Left renal cortex interstitium (tissue), 4 donors: ENCODE results near the gene RGS7BP. TPM values are rescaled to one million over a fixed set of nuclear protein-coding genes. Genes with fewer than 3 reads are reported as not detected.
A peak's percentile ranks its signal among the peaks of the same experiment; 100 is the strongest.
"Not testable (repeated sequence)": the region's sequence is repeated elsewhere in the genome, so short reads cannot be mapped to it uniquely, and the experiment has no call there.

ENCODE experiments used
- DNase-seq, 4 donors: peaks; one replicate each; pipeline ENCODE4 v3.0.0-alpha.2; 2013; ENCODE audit warnings: low read depth in 4 of 4, low spot score in 2 of 4, missing footprints in 1 of 4
- polyA plus RNA-seq, 4 donors: library from polyadenylated mRNA; unstranded; fragments of 120-200 nt; gene quantifications; one replicate each; pipeline ENCODE4 v1.2.1, GENCODE V29; 2013; ENCODE audit not compliant: insufficient read length in 4 of 4

Gene RGS7BP
- polyA plus RNA-seq, 4 donors = 6.1 to 9.0 (median 7.5) TPM

DNA sequence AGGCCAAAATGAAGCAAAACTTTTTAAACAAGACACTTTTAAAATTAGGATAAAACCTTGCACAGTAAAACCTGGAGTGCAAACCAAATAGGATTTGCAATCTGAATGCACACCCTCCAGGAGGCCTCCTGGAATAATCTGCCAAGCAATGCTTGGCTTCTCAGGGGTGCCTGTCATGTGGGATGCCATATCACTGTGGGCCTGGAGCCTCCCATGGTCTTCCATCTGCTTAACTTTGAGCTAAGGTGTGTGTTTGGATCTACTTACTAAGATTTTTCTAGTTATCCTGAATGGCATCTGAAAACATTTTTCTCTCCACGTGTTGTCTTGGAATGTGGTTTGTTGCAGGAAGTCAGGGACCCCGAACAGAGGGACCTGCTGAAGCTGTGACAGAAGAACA lies 52.1 kb downstream of the RGS7BP start:
- DNase-seq = no peak

DNA sequence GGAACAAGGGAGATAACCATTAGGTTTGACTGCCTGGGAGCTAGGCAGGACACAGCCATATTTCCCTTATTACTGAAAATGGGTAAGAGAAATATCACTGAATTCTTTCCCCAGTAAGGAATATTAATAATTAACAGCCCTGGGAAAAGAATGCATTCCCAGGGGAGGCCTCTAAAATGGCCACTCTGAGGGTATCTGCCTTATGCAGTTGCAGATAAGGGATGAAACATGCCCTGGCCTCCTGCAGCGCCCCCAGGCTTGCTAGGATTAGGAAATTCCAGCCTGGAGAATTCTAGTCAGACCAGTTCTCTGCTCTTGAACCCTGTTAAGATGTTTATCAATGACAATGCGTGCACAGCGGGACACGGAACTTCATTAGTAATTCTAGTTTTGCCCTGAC lies 52.8 kb downstream of the RGS7BP start:
- DNase-seq = not testable (repeated sequence)

DNA sequence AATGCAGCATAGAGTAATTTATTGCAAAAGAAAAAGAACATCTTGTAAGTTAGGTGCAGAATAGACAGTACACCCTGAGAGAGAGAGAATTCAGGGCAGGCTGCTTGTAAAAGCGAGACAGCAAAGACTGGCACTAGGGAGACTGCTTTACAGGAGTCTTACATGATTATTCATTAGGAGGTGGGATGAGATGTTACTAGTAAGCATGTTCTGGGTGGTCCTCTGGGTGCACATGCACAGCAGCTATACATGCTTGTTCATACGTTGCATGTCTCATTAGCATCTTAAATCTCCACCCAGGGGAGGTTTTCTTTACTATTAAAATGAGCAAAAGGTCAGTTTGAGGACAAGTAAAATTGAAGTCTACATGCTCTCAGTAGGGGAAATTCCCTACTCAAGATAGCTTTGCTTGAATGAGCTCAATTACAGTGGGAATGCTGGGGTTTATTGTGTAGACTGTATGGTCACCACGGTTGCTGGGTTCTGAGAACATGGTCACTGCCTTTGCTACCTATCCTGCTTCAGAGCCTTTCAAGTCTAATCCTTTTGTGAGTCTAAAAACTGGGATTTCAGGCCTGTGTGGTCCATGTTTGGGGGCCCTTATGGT lies 60.6 kb downstream of the RGS7BP start:
- peak in 2 of 4 donors; percentile 21 to 41 for DNase-seq

DNA sequence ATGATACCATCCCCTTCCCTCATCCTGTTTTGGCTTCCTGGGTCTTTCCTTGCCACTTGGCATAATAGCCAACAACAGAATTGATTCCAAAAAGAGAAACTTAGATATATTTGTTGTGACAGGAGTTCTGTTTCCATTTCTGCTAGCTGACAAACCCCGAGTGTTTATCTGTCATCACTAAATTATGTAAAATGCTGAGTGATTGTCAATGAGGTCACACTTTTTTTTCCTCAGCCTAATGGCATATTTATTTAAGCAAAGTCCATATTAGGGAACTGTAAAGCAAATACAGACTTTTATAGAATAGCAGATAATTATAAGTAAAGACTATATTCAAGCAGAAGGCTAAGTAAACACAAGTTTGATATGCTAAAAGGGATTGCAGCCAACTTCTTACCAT lies 64.0 kb downstream of the RGS7BP start:
- DNase-seq = no peak

DNA sequence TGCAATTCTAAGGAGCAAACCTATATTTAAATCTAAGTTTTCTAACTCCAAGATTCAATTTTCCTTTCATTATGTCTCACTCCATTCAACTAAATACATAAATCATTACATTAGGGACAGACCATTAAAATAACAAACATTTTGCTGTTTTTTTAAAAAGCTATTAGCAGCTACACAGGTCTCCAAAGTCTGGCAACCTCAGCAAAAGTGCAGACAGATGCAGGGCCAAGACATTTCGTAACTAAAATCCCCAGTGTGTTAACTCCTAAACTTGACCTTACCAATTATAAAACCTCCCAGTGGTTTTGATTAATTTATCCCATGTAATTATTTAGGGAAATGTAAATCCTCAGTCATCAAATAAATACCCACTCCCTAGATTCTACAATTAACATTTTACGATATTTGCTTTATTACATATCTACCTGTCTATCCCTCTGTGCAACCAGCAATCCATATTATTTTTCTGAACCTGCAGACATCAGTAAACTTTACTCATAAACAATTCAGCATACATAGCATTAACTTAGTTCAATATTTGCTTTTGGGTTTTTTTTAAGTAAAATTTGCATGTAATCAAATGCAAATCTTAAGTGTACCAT lies 64.7 kb downstream of the RGS7BP start:
- DNase-seq = no peak

DNA sequence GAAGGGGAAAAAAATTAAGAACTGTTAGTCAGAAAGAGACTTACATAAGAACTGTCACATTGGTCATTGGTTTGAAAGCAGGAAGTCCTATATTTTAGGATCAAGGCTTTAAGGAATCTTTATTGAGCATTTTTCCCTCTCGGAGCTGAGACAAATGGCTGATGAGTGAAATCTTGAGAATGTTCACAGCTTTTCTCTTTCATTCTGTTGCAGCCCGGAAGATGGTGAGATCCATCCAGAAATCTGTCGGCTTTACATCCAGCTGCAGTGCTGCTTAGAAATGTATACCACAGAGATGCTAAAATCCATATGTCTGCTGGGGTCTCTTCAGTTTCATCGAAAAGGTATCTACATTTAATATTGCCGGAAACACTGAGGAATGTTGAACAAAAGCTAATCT lies 69.7 kb downstream of the RGS7BP start:
- no peak for DNase-seq

DNA sequence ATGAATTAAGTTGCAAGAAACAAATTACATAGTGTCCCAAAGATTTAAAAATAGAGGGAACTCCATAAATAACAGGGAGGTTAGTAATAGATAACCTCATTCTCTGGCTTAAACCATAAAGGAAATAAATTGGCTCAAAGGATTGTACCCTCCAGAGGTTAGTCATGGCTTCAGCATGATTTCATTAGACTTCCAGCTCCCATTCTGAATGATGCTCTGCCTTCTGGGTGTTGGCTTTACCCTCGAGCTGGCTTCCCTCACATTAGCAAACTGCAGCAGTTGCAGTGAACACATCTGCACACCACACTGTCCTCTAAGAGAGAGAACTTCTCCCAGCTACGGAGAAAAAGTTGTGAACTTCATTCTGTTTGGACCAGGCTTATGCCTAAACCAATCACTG lies 70.4 kb downstream of the RGS7BP start:
- no peak for DNase-seq

DNA sequence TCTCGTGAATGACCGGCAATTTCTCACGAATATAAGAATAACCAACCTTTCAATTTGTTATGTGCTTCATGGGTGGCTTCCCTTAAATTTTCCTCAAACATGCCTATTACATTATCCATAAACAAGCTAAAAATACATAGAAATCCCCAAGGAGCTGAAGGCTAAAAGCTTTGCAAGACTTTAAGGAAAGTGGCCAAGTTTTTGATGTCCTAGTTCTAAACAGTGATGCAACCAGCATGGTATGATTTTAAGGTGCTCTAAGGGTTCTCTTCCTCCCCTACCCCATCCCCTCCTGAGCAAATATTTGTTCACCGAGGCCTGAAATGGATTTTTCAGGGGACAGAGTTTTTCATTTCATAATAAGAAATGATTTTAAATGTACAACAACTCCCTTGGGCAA lies 79.8 kb downstream of the RGS7BP start:
- no peak for DNase-seq

DNA sequence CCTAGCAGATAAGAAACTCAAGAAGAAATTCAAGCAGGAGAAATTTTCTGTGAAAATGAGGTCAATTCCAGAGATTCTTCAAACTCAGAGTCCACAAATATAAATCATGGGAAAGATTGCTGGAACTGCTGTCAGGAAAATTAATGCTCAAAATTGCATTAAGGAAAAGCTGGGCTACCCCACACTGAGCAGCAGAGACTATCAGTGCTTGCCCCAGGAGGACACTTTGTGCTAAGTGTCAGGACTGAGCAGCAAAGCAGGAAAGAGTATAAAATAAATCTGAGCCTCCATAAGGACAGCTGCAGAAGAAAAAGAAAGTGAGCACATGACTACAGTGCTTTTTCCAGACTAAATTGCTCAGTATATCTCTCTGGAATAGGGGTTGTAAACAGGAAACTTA lies 81.6 kb downstream of the RGS7BP start:
- DNase-seq = no peak

DNA sequence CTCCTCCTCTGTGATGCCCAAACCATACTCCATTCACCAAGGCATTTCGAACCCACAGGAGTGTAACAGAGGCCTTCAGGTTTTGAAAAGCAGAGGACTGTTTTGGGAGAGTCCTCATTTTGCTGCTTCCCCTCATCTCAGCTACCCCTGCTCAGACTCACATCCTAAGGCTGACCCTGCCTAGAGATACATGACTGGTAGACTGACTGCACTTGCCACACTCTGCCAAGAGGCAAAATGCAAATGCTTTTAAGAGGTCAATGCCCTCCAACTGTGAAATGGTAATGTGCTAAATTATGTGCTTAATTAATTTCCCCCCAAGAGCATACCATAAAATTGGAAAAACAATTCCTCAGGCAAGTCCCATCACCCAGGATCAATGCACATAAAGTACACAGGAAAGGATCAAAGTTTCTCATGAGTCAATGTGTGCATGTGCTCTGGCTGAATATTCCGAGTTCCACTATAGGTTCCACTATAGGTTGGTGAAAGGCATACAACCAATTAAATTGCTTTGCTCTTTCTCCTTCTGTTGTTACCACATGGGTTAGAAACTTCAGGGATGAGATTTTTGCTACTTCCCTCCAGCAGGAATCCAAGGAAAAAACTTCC lies 87.0 kb downstream of the RGS7BP start:
- DNase-seq = no peak

DNA sequence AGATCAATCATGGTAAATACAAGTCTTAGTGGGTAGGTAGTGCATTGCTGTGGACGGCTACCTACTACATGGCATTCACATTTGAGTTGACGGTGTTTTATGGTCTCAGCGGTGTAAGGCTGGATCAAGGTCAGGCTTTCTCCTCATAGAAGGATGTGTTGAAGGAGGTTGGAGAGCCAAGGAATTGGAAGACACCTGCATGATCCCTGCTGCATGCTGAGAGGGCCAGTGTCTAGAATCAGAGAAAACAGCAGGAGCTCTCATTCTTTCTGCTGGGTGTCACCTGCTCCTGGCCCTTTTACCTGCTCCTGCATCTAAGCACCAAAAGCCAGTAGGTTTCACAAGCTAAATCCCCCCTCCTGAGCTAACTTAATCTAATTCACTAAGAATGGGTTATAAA lies 88.2 kb downstream of the RGS7BP start:
- DNase-seq = no peak

DNA sequence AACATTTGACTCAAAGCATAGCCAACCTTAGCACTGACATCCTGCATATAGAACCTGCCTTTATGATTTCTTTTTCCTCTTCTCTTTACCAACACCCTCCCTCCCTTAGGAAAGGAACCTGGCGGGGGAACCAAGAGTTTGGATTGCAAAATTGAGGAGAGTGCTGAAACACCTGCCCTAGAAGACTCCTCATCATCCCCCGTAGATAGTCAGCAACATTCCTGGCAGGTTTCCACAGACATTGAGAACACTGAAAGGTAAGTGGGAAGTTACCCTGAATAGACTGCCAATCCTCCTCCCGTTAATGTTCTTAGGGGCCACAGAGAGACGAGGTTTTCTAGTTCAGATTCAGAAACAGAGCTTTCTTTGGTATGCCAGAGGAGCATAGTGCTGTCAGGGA lies 88.8 kb downstream of the RGS7BP start:
- DNase-seq = no peak

DNA sequence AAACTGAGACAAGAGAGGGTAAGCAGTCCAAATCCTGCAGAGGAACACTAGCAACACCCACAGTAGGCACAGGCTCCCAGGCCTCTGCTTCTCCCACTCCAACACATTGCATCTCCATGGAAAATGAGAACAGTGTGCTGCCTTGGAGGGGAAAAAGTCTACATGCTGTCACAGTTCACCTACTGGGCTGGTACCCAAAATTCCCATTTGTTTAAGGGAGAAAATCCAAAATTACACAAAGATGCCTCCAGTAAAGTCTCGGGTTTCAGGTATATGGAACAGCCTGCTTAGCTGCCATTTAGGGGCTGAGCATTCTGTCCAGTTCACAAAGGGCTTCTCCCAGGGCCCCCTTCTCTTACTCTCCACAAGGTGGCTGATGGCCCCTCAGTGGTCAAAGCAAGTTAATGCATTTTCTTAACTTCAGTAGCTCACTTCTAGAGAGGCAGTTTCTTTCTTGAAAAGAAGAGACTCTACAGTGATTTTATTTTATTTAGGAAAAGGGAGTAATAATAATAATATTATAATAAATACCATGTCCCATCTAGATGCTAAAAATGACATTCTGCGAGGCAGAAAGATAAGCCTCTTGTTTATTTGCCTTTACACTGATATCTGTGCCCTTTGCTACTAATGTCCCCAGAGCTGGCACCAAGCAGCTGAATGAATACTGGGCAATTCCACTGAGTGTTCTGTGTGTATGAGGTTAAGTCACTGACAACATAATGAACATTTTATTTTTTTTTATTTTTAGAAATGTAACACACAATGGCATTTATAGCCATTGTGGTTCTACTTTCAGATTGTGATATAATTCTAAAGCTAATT lies 89.4 kb downstream of the RGS7BP start:
- DNase-seq = no peak

DNA sequence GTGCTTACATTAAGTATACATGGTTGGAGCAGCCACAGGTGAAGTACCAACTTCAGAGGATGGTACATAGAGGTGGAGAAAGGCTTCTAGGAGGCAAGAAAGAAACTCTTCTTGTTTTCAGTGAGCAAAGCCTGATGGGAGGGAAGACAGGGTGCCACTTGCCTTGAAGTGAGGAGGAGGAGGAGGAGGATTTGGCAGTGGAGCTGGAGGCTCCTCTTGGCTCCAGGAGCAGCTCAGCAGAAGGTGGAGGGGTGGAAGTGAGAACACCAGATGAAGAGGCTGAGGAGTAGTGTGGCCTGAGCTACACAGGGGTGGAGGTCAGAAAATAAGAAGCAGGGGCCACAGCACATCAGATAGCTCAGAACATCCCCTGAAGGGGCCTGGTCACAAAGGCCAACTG lies 93.4 kb downstream of the RGS7BP start:
- DNase-seq = no peak

DNA sequence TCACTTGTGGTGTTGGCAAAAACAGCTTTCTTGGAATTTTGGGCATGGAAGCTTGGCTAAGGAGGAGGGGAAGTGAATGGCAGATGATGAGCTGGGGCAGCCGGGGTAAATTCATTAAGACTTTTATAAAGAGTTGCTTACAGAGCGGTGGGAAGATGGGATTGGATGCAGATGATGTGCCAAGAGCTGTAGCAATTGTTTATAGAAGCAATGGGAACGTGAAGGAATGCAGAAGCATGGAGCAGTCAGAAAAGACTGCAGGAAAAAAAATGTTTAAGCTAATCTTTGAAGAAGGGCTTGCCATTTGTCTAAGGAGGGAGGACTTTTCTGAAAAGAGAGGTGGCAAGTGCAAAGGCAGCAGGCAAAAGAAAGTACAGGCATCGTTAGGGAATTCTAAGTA lies 97.9 kb downstream of the RGS7BP start:
- no peak for DNase-seq

DNA sequence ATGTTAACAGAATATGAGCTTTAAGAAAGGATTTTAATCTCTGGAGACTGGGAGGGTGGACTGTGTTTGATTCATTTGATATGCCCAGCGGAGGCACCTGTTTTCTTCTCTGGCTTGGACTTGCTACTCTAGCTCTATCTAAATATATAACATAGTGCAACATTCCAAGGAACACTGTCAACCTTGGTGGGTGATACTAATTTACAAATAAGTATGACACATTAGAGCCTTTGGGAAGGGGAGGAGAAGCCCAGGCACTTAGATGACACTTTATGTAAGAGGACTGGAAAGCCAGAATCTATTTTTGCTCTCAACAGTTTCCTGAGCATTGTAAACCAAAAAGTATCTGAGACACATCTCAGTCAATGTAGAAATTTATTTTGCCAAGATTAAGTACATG lies 101.1 kb downstream of the RGS7BP start:
- no peak for DNase-seq

DNA sequence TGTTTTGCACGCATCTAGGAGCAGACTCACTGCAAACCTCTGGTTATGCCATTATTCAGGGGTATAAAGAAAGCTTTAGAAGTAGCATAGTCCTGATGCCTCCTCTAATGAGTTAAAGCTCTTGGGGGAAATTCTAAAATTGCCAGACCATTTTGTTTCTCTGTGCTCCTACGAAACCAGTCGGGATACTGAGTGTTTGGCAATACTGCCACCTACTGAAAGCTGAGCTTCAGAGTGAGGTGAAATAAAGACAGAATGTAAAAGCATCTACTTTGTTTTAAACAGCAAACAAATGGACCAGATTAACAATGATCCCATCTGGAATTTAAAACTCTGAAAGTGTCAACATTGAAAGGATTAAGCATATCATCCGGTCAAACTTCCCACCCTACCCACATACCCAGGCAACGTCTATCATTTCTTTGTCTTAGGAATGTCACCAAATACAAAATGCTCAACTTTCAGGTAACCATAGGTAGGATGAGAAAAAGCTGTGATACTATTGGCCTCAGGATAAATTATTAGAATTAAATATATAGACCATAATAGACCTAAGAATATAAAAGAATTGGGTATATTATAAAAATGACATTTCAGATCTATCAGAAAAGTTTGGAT lies 106.6 kb downstream of the RGS7BP start:
- peak in 2 of 4 donors; percentile 40 to 73 for DNase-seq

DNA sequence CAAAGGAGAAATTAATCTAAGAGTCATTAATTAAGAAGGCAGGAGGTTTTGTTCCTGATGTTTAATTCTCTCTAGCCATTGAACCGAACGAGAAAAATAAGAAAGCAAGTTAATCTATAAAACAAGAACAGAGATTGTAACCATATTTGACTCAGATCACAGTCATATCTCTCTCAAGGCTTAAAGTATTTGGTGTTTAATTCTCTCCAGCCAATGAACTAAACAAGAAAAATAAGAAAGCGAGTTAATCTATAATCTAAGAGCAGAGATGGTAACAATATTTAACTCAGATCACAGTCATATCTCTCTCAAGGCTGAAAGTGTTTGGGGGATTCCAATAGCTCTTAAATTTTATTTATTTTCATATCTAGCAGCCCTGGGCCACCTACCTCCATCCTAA lies 110.1 kb downstream of the RGS7BP start:
- no peak for DNase-seq

DNA sequence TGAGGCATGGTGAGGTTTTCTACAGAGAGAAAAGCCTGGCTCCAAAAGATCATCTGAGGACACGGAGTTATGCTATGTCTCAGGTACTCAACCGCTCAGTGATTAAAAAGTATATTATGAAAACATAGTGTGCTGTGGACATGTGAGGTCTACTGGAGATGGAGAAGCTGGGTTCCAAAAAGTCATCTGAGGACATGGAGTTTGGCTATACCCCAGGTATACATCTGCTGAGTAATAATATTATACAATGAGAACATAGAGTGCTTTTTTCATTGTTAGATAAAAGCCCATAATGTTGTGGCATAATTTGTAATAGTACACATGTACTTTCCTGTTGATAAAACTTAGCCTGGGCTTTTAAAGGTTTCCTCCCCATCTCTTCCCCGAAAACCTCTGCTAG lies 113.8 kb downstream of the RGS7BP start:
- DNase-seq = no peak

DNA sequence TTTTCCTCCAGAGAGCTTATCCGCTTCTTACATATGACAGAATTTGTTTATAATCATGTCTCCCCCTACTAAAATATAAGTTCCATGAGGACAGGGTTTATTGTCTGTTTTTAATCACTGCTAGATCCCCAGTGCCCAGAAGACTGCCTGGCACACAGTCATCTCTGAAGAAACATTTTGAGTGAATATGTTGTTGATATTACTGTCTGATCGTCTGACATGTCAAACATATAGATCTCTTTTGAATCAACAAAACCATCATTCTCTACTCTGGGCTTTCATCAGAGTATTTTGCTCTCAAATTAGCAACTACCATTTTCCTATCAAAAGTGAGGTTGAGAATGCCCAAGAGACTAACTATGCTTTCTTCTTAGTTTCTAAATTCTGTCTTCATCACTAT lies 117.2 kb downstream of the RGS7BP start:
- no peak for DNase-seq

DNA sequence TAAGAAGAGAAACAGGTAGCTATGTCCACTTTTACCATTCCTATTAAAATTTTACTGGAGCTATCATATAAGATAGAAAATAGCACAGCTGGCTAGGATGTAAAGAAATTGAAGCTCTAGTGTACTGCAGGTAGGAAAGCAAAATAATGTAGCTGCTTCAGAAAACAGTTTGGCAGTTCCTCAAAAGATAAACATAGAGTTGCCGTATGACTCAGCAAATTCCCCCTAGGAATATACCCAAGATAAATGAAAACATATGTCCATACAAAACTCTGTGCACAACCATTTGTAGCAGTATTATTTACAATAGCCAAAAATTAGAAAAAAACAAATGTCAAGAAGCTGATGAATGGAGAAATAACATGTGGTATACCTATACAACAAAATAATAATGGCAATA lies 119.9 kb downstream of the RGS7BP start:
- DNase-seq = no peak
